Measurements from ENCODE around the gene TBKBP1. TPM values are rescaled to one million over a fixed set of nuclear protein-coding genes. Genes with fewer than 3 reads are reported as not detected.

TBKBP1 gene
- total and polyA plus RNA-seq, 9 donors = 14.4 to 37.8 (median 30.0) TPM

DNA sequence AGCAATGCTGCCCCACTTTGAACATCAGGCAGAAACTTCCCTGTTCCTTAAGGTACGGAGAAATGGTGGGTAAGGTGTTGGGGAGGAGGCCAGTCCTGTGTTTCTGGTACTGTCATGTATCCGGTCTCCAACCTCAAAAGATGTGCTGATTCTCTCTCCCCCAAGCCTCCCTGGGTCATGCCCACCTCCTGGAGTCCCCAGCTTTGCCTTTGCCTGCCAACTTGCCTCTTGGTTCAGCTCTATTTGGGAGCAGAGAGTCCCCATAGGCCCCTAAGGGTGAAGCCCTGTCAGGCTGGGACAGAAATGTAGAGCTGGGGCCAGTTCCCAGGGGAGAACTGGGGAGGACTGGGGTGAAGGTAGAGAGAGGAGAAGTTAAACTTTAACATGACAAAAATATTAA is 37.4 kb downstream of the TBKBP1 start:
- DNase-seq = no peak
- Histone ChIP-seq H3K4me1 (ENCODE audit: control insufficient read depth, insufficient read depth, low read length) (peaks cover 18% of the 10 kb centered on the region), H3K27me3 (ENCODE audit: control insufficient read depth, insufficient read depth, low read length) (peaks cover 57% of the 10 kb centered on the region), H3K27ac (ENCODE audit: low read length) (no peak overlapping the region), H3K36me3 (ENCODE audit: control insufficient read depth, insufficient read depth, low read length) (no peaks in the 10 kb centered on the region), H3K9me3 (replicated peaks; ENCODE audit: control insufficient read depth, low read depth, low read length) (no peaks in the 10 kb centered on the region), H3K4me3 (ENCODE audit: low read length) (no peak overlapping the region)
- no CpG with 5 or more reads among the region's 2 CpGs for WGBS (ENCODE audit: insufficient coverage)

DNA sequence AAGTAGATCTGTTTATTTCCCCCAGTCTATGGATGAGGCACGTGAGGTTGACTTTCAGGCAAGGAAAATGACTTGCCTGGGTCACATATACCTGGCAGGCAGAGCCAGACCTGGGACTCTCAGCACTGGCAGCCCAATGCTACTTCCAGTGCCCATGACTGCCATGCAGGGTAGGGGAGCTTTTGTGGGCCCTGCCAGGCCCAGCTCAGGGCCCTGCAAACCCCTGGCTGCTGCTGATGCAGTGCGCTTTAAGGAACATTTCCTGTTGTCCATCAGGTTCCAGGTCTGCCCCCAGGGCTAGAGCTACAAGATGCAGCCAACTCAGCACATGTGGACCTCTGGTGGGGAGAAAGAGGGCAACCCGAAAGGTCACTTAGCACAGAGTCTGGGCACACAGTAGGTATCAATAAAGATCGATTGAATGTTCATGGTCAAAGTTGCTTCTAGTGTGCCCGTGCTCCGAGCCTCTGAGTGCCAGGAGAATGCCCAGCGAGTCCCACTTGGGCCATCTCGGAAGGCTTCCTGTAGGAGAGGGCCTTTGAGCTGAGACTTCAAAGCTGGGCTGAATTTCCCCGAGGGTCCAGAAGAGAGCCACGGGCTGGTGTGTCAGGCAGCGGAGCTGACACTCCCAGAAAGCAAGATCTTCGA is 38.6 kb downstream of the TBKBP1 start:
- Histone ChIP-seq H3K9me3 (replicated peaks; ENCODE audit: control insufficient read depth, low read depth, low read length) (no peaks in the 10 kb centered on the region), H3K4me3 (ENCODE audit: low read length) (peak overlapping the region; percentile 19), H3K4me1 (ENCODE audit: control insufficient read depth, insufficient read depth, low read length) (peaks cover 12% of the 10 kb centered on the region), H3K27ac (ENCODE audit: low read length) (no peak overlapping the region), H3K36me3 (ENCODE audit: control insufficient read depth, insufficient read depth, low read length) (no peaks in the 10 kb centered on the region), H3K27me3 (ENCODE audit: control insufficient read depth, insufficient read depth, low read length) (peaks cover 62% of the 10 kb centered on the region)
- WGBS (ENCODE audit: insufficient coverage) = 37% methylated on average over 12 of the region's 12 CpGs
- DNase-seq = no peak

DNA sequence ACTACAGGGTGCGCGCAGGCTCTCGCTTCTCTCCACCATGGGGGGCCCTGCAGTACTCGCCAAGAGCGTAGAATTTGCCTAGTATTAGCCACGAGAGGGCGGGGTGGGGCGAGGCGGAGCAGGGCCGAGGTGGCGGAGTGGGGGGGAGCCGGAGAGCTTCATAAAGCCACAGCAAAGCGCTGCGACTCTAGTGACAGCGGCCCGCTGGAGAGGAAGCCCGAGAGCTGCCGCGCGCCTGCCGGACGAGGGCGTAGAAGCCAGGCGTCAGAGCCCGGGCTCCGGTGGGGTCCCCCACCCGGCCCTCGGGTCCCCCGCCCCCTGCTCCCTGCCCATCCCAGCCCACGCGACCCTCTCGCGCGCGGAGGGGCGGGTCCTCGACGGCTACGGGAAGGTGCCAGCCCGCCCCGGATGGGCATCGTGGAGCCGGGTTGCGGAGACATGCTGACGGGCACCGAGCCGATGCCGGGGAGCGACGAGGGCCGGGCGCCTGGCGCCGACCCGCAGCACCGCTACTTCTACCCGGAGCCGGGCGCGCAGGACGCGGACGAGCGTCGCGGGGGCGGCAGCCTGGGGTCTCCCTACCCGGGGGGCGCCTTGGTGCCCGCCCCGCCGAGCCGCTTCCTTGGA is 39.2 kb downstream of the TBKBP1 start, which contains the start of gene TBX21:
Gene TBX21, plus strand, starts transcription at position 190 of the 627 bp plus-strand sequence. Its CDS starts 219 bp downstream, at position 409.
- DNase-seq = peak; percentile 60
- Histone ChIP-seq H3K4me1 (ENCODE audit: control insufficient read depth, insufficient read depth, low read length) (peaks cover 12% of the 10 kb centered on the region), H3K27me3 (ENCODE audit: control insufficient read depth, insufficient read depth, low read length) (peaks cover 62% of the 10 kb centered on the region), H3K27ac (ENCODE audit: low read length) (no peak within 1 kb of the TSS), H3K36me3 (ENCODE audit: control insufficient read depth, insufficient read depth, low read length) (no peaks in the 10 kb centered on the region), H3K9me3 (replicated peaks; ENCODE audit: control insufficient read depth, low read depth, low read length) (no peaks in the 10 kb centered on the region), H3K4me3 (ENCODE audit: low read length) (peak within 1 kb of the TSS; percentile 19)
- under 1% methylated on average over 69 of the region's 73 CpGs for WGBS (ENCODE audit: insufficient coverage)

DNA sequence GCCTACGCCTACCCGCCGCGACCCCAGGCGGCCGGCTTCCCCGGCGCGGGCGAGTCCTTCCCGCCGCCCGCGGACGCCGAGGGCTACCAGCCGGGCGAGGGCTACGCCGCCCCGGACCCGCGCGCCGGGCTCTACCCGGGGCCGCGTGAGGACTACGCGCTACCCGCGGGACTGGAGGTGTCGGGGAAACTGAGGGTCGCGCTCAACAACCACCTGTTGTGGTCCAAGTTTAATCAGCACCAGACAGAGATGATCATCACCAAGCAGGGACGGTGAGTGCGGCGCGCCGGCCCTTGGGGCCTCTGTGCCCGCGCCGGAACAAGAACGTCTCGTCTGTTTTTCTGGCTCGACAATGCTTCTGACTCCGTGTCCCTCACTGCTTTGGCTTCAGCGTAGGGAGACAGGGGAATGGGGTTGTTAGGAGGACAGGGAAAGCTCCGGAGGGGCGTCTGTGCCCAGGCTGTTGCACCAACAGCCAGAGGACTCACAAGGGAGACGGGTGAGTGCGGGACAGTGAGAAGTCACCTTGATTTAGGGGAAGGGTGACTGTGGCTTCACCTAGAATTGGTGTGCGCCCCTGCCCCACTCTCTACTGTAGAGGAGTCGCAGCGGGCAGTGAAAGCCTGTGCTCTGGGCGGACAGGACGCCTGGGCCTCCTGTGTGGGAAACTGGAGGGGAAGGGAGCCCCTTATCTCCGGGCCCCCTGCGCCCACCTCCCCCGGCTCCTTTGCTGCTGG is 39.9 kb downstream of the TBKBP1 start:
- no peak for DNase-seq
- H3K9me3 ChIP-seq (replicated peaks; ENCODE audit: control insufficient read depth, low read depth, low read length) = no peaks in the 10 kb centered on the region
- peaks cover 12% of the 10 kb centered on the region for H3K4me1 ChIP-seq (ENCODE audit: control insufficient read depth, insufficient read depth, low read length)
- H3K27ac ChIP-seq (ENCODE audit: low read length) = no peak overlapping the region
- 5% methylated on average over 55 of the region's 60 CpGs for WGBS (ENCODE audit: insufficient coverage)
- H3K27me3 ChIP-seq (ENCODE audit: control insufficient read depth, insufficient read depth, low read length) = peaks cover 62% of the 10 kb centered on the region
- no peak overlapping the region for H3K4me3 ChIP-seq (ENCODE audit: low read length)
- no peaks in the 10 kb centered on the region for H3K36me3 ChIP-seq (ENCODE audit: control insufficient read depth, insufficient read depth, low read length)

DNA sequence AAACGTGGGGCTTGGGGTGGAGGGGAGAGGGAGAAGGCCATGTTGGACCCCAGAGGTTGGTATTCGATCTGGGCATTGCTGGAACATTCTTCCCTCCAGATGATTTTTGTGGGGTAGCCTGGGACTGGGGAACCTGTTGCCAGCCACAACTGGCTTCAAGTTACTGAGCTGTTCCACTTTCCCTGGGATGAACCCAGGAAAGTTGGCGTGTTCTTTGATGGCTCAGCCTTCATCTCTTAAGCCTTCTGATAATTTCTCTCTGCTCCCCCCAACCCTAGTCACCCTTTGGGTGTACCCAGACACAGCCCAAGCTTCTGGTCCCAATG is 41.1 kb downstream of the TBKBP1 start:
- H3K27me3 ChIP-seq (ENCODE audit: control insufficient read depth, insufficient read depth, low read length) = peaks cover 58% of the 10 kb centered on the region
- no peaks in the 10 kb centered on the region for H3K9me3 ChIP-seq (replicated peaks; ENCODE audit: control insufficient read depth, low read depth, low read length)
- no peak overlapping the region for H3K27ac ChIP-seq (ENCODE audit: low read length)
- H3K4me3 ChIP-seq (ENCODE audit: low read length) = no peak overlapping the region
- H3K36me3 ChIP-seq (ENCODE audit: control insufficient read depth, insufficient read depth, low read length) = no peaks in the 10 kb centered on the region
- 69% methylated on average over 3 of the region's 3 CpGs for WGBS (ENCODE audit: insufficient coverage)
- DNase-seq = no peak
- H3K4me1 ChIP-seq (ENCODE audit: control insufficient read depth, insufficient read depth, low read length) = peaks cover 12% of the 10 kb centered on the region

DNA sequence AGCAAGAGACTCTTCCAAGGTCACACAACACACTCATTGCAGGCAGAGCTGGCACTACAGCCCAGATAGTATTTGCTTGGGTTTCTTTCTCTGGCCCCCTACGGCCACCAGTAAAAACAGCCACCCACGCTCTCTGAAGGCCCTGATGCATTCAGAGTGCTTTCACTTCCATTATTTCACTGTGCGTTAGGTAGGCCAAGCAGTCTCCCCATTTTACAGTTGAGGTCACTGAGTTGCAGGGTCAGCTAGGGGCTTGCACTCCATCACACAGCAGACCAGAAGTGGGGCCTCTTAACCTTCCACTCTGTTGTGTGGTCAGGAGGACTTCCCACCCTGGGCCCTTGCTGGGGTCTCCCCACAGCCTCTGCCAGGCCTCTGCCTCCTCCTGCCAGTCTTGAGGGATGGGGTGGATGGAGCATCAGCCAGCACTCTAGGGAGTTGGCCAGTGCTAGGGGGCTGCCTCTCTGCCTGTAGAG is 41.6 kb downstream of the TBKBP1 start:
- H3K27ac ChIP-seq (ENCODE audit: low read length) = no peak overlapping the region
- 88% methylated on average over 3 of the region's 3 CpGs for WGBS (ENCODE audit: insufficient coverage)
- peaks cover 12% of the 10 kb centered on the region for H3K4me1 ChIP-seq (ENCODE audit: control insufficient read depth, insufficient read depth, low read length)
- no peaks in the 10 kb centered on the region for H3K36me3 ChIP-seq (ENCODE audit: control insufficient read depth, insufficient read depth, low read length)
- DNase-seq = no peak
- peaks cover 55% of the 10 kb centered on the region for H3K27me3 ChIP-seq (ENCODE audit: control insufficient read depth, insufficient read depth, low read length)
- H3K9me3 ChIP-seq (replicated peaks; ENCODE audit: control insufficient read depth, low read depth, low read length) = no peaks in the 10 kb centered on the region
- H3K4me3 ChIP-seq (ENCODE audit: low read length) = no peak overlapping the region

DNA sequence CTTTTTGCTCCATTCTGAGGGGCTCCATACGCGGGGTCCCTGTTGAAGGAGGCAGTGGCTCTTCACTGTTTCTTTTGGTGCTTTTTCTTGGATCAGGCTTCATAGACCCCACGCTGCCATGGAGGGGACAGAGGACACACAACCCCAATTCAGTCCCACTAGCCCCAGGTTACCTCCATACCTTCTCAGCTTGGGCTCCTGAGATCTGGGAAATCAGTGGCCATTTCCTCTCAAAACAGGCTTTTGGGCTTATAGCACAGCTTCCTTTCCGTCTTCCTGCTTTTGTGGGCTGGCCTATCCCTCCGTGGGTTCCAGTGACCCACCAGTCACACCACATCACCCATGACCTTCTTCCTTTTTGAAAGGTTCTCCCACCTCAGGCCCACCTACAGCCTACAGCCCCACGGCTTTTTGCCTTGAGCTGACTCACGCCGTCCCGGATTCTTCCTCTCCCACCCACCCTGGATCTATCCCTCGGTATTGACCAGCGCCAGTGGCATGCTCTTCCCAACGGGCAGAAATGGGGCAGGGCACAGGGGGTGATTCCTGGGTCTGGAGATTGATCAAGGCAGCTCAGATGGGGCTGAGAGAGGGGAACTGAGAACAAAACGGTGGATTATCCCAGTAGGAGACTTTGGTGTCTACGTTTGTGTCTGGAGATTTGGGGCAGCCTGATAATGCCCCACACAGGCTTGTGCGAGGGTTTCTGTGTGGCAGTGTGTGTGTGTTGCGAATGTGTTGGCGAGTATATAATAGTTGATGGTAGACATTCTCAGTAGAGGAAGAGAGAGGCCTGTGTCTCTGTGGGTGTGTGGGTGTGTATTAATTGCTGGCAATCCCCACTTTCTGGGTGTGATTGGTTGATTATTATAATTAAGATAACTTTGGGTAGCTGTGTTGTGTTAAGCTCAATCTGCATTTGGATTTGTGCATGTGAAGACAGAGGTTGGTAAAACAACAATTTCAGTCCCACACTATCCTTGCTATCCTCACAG is 42.8 kb downstream of the TBKBP1 start:
- no peaks in the 10 kb centered on the region for H3K36me3 ChIP-seq (ENCODE audit: control insufficient read depth, insufficient read depth, low read length)
- no peak for DNase-seq
- H3K4me3 ChIP-seq (ENCODE audit: low read length) = no peak overlapping the region
- no peak overlapping the region for H3K27ac ChIP-seq (ENCODE audit: low read length)
- H3K9me3 ChIP-seq (replicated peaks; ENCODE audit: control insufficient read depth, low read depth, low read length) = no peaks in the 10 kb centered on the region
- H3K4me1 ChIP-seq (ENCODE audit: control insufficient read depth, insufficient read depth, low read length) = peaks cover 12% of the 10 kb centered on the region
- WGBS (ENCODE audit: insufficient coverage) = 65% methylated on average over 9 of the region's 17 CpGs
- peaks cover 48% of the 10 kb centered on the region for H3K27me3 ChIP-seq (ENCODE audit: control insufficient read depth, insufficient read depth, low read length)

DNA sequence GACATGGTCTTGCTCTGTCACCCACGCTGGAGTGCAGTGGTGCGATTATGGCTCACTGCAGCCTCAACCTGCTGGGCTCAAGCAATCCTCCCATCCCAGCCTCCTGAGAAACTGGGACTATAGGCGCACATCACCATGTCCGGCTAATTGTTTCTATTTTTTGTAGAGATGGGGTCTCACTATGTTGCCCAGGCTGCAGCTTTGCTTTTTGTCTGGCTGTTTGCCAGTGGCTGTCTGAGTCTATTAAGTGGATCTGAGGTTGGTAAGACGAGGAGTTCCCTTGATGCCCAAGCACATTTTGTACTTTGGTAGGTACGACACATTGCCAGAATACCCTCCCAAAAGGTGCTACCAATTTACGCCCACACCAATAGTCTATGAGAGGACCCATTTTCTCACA is 44.2 kb downstream of the TBKBP1 start:
- 100% methylated on average over 4 of the region's 7 CpGs for WGBS (ENCODE audit: insufficient coverage)
- peaks cover 36% of the 10 kb centered on the region for H3K27me3 ChIP-seq (ENCODE audit: control insufficient read depth, insufficient read depth, low read length)

DNA sequence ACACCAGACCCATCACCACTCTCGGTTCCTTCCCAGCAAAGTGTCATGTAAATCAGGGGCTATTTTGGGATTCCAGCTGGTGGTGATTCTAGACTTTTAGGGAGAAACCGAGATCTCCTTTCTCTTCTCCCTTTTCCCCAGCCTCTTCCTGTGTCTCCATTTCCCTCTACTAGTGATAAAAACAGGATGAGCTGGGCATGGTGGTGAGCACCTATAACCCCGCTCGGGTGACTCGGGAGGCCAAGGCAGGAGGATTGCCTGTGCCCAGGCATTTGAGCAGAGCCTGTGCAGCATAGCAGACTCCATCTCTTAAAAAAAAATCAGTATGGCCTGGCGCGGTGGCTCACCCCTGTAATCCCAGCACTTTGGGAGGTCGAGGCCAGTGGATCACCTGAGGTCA is 45.2 kb downstream of the TBKBP1 start:
- Histone ChIP-seq H3K27me3 (ENCODE audit: control insufficient read depth, insufficient read depth, low read length) (peaks cover 32% of the 10 kb centered on the region), H3K27ac (ENCODE audit: low read length) (no peak overlapping the region), H3K9me3 (replicated peaks; ENCODE audit: control insufficient read depth, low read depth, low read length) (no peaks in the 10 kb centered on the region), H3K36me3 (ENCODE audit: control insufficient read depth, insufficient read depth, low read length) (no peaks in the 10 kb centered on the region), H3K4me3 (ENCODE audit: low read length) (no peak overlapping the region), H3K4me1 (ENCODE audit: control insufficient read depth, insufficient read depth, low read length) (peaks cover 4% of the 10 kb centered on the region)
- 84% methylated on average over 4 of the region's 8 CpGs for WGBS (ENCODE audit: insufficient coverage)
- DNase-seq = no peak

More for the DNA sequence above, 44.2 kb downstream of the TBKBP1 start:
- Histone ChIP-seq H3K4me1 (ENCODE audit: control insufficient read depth, insufficient read depth, low read length) (peaks cover 10% of the 10 kb centered on the region), H3K36me3 (ENCODE audit: control insufficient read depth, insufficient read depth, low read length) (no peaks in the 10 kb centered on the region), H3K4me3 (ENCODE audit: low read length) (no peak overlapping the region), H3K9me3 (replicated peaks; ENCODE audit: control insufficient read depth, low read depth, low read length) (no peaks in the 10 kb centered on the region), H3K27ac (ENCODE audit: low read length) (no peak overlapping the region)
- DNase-seq = no peak

All from muscle of leg (tissue), 11 donors.